GM18907 (cell line): Measurements from ENCODE around the gene MAPK14.
A peak's percentile ranks its signal among the peaks of the same experiment; 100 is the strongest.
"Not testable (repeated sequence)": the region's sequence is repeated elsewhere in the genome, so short reads cannot be mapped to it uniquely, and the experiment has no call there.

Experiments used
- ATAC-seq: cut with Tn5 transposase; IDR thresholded peaks from one replicate; pipeline ENCODE4 v1.9.1; 2021; ENCODE audit warnings: mild to moderate bottlenecking, moderate library complexity; ENCODE audit not compliant: unreplicated experiment

Gene MAPK14

DNA sequence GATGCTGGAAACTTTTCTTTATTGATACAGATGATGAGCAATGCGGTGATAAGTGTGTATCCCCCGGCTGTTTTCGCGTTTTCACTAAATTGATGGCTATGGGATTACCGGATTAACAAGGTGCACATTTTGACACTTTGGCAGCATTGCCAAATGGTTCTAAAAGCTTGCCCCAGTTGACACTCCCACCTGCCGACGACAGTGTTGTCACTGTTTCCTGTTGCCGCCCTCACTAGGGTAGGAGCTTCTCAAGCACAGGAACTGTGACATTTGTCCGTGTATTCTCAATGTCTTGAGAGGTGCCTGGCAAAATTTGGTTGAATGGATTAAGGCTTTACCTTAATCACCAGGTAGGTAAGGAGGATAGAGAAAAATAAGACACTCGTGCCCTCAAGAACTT is 92.9 kb downstream of the MAPK14 start:
- no peak for ATAC-seq

DNA sequence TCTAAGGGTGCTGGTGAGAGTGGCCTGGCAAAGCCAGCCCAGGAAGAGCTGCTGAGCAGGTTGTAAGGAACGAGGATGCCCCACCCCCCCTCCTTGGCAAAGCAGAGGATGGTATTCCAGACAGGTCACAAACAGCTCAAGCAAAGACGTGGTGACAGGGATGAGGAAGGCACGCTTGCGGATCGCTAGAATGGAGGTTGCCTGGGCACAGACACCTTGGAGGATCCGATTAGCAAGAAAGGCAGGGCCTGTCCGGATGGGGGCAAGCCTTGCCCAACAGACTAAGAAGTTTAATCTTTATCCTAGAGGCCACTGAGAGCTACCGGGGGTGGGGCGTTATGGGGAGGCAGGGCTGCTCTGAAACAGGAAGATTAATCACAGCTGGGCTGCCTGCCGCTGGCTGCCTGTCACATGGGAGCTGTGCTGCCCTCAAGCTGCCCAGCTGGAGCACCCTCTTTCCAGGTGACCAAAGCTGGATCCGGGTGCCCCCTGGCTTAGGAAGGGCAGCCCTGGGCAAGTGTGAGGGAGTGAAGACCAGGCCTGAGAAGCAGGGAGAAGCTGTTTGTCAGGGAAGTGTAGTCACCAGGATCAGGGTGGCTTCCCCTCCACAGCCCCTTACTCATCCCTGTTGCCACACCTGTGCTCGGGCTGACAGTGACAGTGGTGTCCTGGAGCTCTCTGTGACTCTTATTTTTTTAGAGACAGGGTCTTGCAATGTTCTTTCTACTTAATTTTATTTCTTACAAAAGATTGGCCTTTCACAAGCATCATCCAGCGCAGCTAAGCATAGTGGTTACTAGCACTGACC is 93.6 kb downstream of the MAPK14 start:
- ATAC-seq: no peak

DNA sequence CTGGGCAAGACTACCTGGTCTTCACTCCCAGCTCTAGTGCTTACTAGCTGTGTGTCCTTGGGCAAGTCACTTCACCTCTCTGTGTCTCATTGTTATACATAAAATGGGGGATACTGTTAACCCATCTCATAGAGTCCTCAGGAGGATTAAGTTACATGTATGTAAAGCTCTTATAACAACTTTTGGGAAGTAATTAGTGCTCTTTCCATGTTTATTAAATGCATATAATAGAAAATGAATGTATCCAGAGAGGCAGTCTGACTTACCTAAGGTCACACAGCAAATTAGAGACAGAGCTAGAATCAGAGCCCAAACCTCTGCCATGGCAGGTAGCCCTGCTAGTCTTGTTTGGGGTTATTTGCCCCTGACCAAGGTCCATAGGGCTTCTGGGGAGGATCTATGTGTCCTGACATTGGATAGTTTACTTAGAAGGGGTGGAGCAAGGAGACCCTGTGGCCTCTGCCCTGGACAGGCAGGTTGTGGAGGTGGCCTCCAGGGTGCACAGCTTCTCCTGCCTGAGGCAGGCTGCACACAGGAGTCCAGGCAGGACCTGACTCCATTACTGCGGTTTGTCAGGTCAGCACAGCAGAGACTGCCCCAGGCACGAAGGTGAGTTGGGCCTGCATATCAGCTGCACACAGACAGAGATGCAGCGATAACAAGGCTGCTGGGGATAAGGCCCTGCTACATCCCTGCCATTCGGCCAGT is 94.3 kb downstream of the MAPK14 start:
- no peak for ATAC-seq

DNA sequence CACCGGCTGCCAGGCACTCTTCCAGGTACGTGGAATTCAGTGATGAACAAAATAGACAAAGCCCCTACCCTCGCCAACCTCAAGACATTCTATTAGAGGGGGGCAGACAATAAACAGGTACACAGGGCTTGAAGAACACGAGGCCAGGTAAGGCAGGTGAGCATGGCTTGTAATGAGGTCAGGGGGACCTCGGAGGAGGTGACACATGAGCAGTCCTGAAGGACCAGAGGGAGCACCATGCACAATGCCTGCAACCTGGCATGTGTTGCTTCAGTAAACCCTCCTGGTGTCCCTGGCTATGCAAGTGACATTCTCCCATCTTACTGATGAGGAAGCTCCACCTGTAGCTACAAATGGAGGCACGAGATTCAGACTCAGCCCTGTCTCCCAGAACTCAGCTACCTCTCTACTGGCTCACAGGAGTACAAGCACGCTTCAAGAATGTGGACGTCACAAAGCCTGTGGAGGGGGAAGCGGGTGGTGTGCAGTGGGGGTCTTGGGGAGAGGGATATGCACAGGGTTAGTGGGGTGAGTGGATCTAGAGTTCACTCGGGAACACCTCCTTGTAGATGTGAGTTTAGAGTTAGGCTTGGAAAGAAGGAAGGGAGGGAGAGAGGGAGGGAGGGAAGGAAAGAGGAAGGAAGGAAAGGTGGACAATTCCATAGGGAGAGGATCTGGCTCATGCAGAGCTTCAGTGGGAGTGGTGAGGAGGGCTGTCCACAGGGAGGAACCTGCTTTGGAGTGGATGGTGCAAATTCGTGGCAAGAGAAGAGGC is 95.1 kb downstream of the MAPK14 start:
- no peak for ATAC-seq

DNA sequence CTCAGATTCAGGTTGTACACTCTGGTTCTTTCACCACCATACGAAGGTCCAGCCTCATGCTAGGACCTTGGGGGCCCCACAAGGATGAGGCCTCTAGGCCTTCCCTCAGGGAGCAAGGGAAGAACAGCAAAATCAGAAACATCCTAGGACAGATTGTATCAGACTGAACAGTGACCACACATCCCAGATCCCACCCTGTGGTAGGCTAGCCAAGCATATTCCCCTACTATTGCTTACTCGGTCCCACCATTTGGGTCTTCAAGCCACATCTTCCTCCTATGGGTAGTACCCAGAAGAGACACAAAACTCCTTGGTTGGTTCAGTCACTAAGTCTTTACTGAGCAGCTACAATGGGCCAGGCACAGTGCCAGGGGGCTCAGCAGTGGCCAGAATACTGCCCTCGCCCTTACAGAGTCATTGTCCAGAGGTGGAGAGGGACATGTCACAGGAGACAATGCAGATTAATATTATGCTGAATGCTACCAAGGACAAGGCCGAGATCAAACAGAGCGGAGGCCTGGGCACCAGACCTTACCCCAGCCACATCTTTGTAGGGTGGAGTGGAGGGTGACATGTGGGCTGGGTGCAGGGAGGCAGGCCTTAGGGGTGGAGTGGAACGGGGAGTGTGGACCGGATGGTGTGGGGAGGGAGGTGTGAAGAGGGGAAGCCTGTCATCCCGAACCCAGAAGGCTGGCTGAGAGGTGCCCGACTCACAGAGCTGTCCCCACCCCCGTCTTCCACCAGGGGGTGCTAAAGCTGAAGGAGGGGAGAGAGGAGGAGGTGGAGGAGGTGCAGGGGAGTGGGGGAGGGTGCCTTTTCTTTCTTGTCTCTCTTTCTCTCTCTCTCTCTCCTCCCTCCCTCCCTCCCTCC is 95.9 kb downstream of the MAPK14 start:
- ATAC-seq: no peak

DNA sequence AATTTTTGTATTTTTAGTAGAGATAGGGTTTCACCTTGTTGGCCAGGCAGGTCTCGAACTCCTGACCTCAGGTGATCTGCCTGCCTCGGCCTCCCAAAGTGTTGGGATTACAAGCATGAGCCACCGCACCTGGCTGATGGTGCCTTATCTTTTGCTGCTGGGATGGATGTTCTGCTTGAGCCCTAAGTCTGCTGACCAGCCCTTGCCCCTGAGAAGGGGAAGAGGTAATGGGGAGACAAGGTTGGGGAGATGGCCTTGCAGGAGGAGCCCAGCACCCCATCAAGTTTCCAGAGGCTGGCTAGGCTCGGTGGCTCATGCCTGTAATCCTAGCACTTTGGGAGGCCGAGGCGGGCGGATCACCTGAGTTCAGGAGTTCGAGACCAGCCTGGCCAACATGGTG is 96.7 kb downstream of the MAPK14 start:
- ATAC-seq: not testable (repeated sequence)

DNA sequence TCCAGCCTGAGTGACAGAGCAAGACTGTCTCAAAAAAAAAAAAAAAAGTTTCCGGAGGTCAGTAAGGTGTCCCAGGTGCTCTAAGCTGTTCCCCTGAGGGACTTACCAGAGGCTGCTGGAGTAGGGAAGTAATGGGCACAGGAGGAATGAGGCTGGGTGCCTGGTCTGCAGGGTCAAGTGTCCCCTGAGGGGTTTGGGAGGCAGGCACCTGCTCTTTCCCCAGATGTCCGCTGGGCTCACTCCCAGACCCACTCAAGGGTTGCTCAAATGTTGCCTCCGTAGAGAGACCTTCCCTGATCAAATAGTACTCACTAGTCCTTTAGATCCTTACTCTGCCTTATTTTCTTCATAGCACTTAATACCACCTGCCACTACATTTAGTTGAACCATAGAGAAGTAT is 97.3 kb downstream of the MAPK14 start:
- ATAC-seq: no peak

DNA sequence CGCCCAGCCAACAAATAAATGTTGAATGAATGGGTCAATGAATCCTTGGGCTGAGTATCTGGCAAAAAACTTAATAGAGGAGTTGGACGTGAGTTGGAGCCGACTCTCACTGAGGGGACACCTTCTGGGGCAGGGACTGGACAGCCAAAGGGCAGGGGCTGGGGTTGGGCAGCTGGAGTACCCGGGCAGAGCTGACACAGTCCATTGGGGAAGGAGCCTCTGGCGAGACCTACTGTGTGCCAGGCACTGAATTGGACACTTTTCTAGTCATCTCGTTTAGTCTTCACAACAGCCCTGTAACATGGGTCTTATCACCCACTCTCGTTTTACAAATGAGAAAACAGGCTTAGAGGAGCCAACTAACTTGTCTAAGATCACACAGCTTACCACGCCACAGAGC is 98.0 kb downstream of the MAPK14 start:
- ATAC-seq: no peak

DNA sequence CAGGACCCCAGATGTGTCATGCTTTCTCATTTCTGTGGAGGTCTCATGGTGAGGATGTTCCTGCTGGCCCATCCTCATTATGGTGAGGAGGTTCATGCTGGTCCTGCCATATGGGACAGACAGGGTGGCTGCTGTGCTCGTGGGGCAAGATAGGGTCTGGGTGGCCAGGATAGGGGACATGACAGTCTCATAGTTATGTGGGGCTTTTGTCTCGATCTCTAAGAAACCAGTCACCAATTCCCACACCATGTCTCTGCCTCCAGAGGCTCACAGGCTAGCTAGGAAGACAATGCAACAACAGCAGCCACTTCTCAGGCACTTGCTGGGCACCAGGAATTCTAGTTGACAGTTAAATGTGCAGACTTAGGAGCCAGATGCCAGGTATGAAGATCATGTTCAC is 98.5 kb downstream of the MAPK14 start:
- ATAC-seq: no peak

DNA sequence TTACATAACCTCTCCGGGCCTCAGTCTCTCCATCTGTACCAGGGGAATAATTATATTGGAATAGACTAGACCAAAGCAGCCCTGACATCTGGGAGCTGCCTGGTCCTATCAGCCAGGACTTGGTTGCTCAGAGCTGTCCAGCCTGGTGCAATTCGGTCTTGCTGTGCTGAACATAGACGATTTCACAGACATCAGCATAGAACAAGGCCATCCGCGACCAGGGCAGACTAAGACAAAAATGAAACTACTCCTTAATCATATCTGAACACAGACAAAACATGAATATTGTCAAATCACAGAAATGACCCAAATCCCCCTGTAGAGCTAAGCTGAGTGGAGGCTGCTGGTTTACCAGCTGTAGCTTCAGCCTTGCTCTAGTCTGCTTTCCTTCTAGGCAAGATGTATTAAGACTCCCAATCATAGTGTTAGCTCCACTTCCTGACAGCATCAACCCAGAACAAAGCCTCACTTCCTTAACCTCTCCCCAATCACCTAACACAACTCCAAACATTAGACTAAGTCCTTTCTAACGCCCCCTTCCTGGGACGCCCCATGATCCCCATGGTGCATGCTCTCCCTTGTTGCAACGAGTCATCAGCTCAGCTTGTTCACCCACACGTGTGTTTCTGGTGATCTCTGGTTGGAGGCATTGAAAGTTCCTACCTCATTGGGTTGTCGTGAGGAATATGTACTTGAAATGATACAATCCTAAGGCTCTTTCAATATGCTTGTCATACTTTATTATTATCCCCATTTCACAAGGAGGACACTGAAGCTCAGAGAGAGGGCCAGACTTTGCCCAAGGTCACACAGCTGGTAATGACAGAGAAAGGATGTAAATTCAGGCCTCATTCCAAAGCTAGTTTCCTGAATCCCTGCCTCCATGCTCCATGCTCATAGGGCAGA is 99.2 kb downstream of the MAPK14 start:
- no peak for ATAC-seq

DNA sequence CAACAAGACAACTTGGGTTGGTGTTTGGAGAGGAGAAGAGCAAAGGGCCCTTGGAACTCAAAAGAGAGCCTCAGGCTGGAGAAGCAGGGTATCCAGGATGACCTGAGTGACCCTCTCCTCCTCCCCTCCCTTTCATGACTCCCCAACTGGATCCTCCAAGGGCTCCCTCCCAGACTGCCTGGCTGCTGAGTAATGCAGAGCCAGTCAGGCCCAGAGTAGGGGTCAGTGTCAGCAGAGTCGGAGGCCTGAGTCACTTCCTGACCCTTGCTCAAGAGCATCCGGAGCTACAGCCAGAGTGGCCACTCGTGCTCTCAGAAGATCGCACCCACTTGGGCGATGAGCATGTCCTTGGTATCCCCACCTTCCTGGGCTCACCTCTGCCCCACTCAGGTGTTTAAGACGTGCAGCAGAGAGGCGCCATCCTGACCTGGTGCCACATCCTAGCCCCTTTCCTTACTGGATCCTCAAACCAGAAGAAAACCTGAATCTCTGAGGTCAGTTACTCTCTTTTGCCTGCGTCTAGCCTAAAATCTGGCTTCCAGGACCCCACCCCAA is 99.9 kb downstream of the MAPK14 start:
- no peak for ATAC-seq

DNA sequence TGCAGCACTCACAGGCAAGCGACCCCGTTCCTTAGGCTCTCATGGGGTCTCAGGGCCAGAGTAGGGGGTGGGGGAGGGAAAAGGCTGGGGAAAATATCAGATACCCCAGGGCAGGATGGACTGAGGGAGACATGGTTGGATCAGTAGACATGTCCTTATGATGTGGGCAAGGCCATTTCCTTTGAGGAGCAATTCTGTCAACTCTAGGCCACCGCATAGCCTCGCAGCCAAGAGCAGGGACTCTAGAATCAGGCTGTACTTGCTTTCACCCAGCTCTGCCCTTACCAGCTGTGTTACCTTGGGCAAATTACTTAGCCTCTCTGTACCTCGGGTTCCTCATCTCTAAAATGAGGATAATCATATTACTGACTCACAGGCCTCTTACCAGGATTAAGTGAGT is 100.5 kb downstream of the MAPK14 start:
- no peak for ATAC-seq

DNA sequence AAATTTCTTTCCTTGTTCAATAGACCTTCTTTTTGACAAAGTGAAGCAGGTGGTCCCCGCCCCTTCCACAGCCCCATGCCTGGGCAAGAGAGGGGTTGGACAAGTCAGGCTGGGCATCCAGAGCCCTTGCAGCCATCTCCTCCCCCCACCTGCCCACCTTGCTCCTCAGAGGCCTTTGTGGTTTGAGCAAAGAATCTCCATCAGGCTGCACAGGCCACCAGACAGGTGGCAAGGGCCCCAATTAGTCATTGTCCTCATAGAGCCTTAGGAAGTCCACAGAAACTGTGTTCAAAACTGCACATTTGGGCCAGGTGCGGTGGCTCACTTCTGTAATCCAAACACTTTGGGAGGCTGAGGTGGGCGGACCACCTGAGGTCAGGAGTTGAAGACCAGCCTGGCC is 101.2 kb downstream of the MAPK14 start:
- no peak for ATAC-seq

DNA sequence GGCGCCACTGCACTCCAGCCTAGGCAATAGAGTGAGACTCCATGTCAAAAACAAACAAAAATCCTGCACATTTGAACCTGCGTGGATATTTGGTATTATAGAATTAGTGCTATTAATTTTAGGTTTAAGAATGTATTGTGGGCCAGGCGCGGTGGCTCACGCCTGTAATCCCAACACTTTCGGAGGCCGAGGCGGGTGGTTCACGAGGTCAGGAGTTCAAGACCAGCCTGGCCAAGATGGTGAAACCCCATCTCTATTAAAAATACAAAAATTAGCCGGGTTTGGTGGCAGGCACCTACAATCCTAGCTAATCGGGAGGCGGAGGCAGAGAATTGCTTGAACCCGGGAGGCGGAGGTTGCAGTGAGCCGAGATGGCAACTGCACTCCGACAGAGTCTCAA is 101.7 kb downstream of the MAPK14 start:
- not testable (repeated sequence) for ATAC-seq

DNA sequence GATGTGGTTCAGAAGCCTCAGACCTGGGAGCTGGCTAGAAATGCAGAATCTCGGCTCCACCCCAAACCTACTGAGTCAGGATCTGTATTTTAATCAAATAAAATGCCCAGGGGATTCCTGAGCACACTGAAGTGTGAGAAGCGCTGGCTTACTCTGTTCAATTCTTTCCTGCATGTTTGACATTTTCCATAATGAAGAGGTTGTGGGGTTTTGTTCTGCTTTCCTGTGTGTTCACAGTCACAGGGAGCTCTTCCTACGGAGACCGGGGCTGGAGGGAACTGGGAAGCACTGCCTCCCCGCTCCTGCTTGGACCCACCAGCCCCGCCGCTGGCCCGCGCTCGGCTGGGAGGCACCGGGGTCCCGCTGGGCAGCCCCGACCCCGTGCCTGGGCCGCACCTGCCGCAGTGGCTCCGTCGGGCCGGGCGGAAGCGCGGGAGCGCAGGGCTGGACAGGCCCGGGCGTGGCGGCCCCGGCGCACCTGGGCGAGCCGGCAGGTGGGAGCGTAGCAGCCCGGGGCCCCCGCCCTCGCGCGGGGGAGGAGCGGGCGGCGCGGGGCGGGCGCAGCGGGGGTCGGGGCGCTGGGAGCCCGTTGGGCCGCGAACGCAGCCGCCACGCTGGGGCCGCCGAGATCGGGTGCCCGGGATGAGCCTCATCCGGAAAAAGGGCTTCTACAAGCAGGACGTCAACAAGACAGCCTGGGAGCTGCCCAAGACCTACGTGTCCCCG is 102.5 kb downstream of the MAPK14 start, which contains the start of gene MAPK13:
TSS of gene MAPK13 (plus strand) at position 573 of the 726 bp plus-strand sequence. CDS start at position 643, 70 bp downstream.
- ATAC-seq: no peak

DNA sequence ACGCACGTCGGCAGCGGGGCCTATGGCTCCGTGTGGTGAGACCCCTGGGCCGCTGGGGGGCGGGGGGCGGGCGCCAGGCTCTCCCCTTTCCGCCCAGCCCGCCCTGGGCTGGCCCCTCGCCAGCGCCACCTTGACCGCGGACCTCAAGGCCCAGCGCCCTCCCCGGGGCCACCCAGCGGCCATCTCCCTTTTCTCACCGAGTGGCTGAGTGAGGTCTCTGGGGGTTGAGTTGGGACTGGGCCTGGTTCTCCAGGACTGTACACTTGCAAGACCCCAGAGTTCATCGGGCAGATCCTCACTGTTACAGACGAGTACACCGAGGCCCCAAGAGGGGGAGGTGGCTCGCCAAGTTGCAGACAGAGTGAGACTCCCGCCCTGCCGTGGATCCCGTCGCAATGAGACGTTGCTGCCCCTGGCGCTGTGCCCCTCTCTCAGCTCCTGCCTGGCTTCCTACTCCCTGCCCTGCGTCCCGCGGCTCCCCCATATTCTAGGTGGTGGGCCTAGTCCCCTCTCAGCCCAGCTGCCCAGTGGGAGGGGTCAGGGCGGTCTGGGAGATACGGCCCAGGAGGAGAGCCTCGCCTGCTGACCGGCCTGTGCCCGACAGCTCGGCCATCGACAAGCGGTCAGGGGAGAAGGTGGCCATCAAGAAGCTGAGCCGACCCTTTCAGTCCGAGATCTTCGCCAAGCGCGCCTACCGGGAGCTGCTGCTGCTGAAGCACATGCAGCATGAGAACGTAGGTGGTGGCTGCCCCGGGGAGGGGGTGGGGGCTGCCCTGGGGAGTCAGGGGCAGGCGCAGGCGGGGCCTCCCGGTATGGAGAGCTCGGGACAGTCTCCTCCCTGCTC is 103.3 kb downstream of the MAPK14 start:
- ATAC-seq: no peak

DNA sequence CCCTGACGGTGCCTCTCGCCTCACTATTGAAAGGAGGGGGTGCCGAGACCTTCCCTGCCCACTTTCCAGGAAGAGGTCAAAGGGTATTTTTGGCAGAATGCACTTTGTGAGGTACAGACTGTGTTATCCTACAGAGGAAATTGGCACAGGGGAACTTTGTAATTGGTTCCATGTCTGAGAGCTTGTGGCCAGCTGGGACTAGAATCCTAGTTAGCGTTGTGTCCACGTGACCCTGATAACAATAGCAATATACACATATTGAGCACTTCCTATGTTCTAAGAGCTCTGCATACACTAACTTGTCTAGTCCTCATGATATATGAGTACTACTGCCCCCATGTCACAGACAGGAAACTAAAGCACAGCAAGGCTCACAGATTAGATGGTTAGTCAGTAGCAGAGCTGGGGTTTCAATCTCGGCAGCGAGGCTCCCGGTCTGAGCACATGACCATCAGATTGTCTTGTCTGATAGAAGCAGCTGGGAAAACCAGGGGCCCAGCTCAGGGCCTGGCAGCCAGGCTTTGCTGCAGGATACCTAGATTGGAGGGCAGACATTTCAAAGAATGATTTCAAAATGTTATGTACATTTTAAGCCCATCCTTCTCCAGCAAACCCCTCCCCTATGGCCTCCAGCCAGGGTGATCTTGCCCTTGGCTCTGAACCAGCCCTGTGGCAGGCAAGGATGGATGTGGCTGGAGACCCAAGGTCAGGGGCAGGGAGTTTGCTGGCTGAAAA is 104.1 kb downstream of the MAPK14 start:
- peak; percentile 86 for ATAC-seq
